ENCODE measurements around the gene KDM4C. TPM values are rescaled to one million over a fixed set of nuclear protein-coding genes. Genes with fewer than 3 reads are reported as not detected.
A peak's percentile ranks its signal among the peaks of the same experiment; 100 is the strongest.

Gene KDM4C
- total RNA-seq, 1 donor from 2014 or later = 11.1 TPM

- Histone ChIP-seq H2AFZ (replicated peaks) (no peak overlapping the region), H3K9me3 (ENCODE audit: low read depth) (no peaks in the 10 kb centered on the region), H3K79me2 (ENCODE audit: low read depth) (no peaks in the 10 kb centered on the region), H3K4me1 (peaks cover 13% of the 10 kb centered on the region), H3K9ac (no peak overlapping the region), H4K20me1 (ENCODE audit: low read depth) (no peaks in the 10 kb centered on the region), H3K4me2 (no peak overlapping the region), H3F3A (ENCODE audit: low read depth) (no peaks in the 10 kb centered on the region), H3K27me3 (no peaks in the 10 kb centered on the region), H3K4me3 (no peak overlapping the region), H3K27ac (no peak overlapping the region), H3K36me3 (no peaks in the 10 kb centered on the region)
- no peak for DNase-seq (ENCODE audit: low spot score)
- Mint-ChIP-seq H3K4me1 (peaks cover 23% of the 10 kb centered on the region), H3K27me3 (ENCODE audit: insufficient read depth, low read depth) (no peaks in the 10 kb centered on the region), H3K36me3 (peaks cover 3% of the 10 kb centered on the region), H3K4me3 (no peak overlapping the region), H3K9me3 (peaks cover 4% of the 10 kb centered on the region), H3K27ac (no peak overlapping the region)
- TF ChIP-seq EZH2 (IDR thresholded peaks at IDR 0.05) (no peak), EZH2phosphoT487 (IDR thresholded peaks at IDR 0.05) (no peak)
- TF ChIP-seq, protein P1, sequence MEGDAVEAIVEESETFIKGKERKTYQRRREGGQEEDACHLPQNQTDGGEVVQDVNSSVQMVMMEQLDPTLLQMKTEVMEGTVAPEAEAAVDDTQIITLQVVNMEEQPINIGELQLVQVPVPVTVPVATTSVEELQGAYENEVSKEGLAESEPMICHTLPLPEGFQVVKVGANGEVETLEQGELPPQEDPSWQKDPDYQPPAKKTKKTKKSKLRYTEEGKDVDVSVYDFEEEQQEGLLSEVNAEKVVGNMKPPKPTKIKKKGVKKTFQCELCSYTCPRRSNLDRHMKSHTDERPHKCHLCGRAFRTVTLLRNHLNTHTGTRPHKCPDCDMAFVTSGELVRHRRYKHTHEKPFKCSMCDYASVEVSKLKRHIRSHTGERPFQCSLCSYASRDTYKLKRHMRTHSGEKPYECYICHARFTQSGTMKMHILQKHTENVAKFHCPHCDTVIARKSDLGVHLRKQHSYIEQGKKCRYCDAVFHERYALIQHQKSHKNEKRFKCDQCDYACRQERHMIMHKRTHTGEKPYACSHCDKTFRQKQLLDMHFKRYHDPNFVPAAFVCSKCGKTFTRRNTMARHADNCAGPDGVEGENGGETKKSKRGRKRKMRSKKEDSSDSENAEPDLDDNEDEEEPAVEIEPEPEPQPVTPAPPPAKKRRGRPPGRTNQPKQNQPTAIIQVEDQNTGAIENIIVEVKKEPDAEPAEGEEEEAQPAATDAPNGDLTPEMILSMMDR (IDR thresholded peaks at IDR 0.05) = no peak
Observed at GRCh38 chr9:6923086-6923485, 165.3 kb downstream of the KDM4C start.

DNA sequence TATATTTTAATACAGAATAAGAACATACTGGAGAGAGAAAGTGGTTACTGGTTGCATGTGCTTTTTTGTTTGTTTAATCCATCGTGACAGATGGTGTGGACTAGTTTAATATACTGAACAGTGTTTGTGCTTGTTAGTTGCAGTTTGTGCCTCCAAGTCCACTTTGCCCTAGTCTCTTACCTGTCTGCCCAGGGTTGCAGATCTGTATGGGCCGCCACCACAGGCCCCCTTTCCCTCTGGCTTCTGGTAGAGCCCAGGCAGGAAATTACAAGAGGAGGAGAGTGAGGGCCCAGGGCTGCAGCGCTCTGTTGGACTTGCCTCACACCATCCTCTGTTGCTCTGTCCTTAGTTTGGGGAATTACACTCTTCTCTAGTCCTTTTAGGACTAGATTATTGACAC is 166.4 kb downstream of the KDM4C start:
- H3K4me2 ChIP-seq = no peak overlapping the region
- H3K4me3 ChIP-seq = no peak overlapping the region
- no peaks in the 10 kb centered on the region for H3K36me3 ChIP-seq
- no peak overlapping the region for H3K27ac Mint-ChIP-seq
- no peak overlapping the region for H2AFZ ChIP-seq (replicated peaks)
- H3K4me1 Mint-ChIP-seq = peaks cover 25% of the 10 kb centered on the region
- H3K4me3 Mint-ChIP-seq = no peak overlapping the region
- H3K27me3 Mint-ChIP-seq (ENCODE audit: insufficient read depth, low read depth) = no peaks in the 10 kb centered on the region
- H3F3A ChIP-seq (ENCODE audit: low read depth) = no peaks in the 10 kb centered on the region
- DNase-seq (ENCODE audit: low spot score) = peak; percentile 5
- no peak overlapping the region for H3K27ac ChIP-seq
- no peaks in the 10 kb centered on the region for H3K9me3 ChIP-seq (ENCODE audit: low read depth)
- peaks cover 4% of the 10 kb centered on the region for H3K9me3 Mint-ChIP-seq
- H4K20me1 ChIP-seq (ENCODE audit: low read depth) = no peaks in the 10 kb centered on the region
- H3K27me3 ChIP-seq = no peaks in the 10 kb centered on the region
- TF ChIP-seq, protein P1 (IDR thresholded peaks at IDR 0.05) = no peak
- no peak for TF ChIP-seq EZH2phosphoT487 (IDR thresholded peaks at IDR 0.05)
- no peak for TF ChIP-seq EZH2 (IDR thresholded peaks at IDR 0.05)
- H3K79me2 ChIP-seq (ENCODE audit: low read depth) = no peaks in the 10 kb centered on the region
- no peak overlapping the region for H3K9ac ChIP-seq
- H3K4me1 ChIP-seq = peaks cover 13% of the 10 kb centered on the region
- H3K36me3 Mint-ChIP-seq = peaks cover 4% of the 10 kb centered on the region

- H3K9me3 Mint-ChIP-seq = peaks cover under 1% of the 10 kb centered on the region
- no peak for TF ChIP-seq EZH2phosphoT487 (IDR thresholded peaks at IDR 0.05)
- TF ChIP-seq EZH2 (IDR thresholded peaks at IDR 0.05) = no peak
- TF ChIP-seq, protein P1 (IDR thresholded peaks at IDR 0.05) = no peak
- Histone ChIP-seq H3K36me3 (no peaks in the 10 kb centered on the region), H3F3A (ENCODE audit: low read depth) (no peaks in the 10 kb centered on the region), H3K79me2 (ENCODE audit: low read depth) (no peaks in the 10 kb centered on the region), H3K27ac (no peak overlapping the region), H3K4me1 (peaks cover 13% of the 10 kb centered on the region), H3K9me3 (ENCODE audit: low read depth) (no peaks in the 10 kb centered on the region), H3K4me2 (no peak overlapping the region), H3K27me3 (no peaks in the 10 kb centered on the region), H2AFZ (replicated peaks) (no peak overlapping the region), H3K4me3 (no peak overlapping the region), H3K9ac (no peak overlapping the region), H4K20me1 (ENCODE audit: low read depth) (no peaks in the 10 kb centered on the region)
- no peaks in the 10 kb centered on the region for H3K27me3 Mint-ChIP-seq (ENCODE audit: insufficient read depth, low read depth)
- H3K4me1 Mint-ChIP-seq = peaks cover 25% of the 10 kb centered on the region
- H3K4me3 Mint-ChIP-seq = no peak overlapping the region
- H3K36me3 Mint-ChIP-seq = peaks cover 2% of the 10 kb centered on the region
- no peak overlapping the region for H3K27ac Mint-ChIP-seq
- no peak for DNase-seq (ENCODE audit: low spot score)
Observed at GRCh38 chr9:6924988-6925563, 167.3 kb downstream of the KDM4C start.

Data from neural progenitor cell (in vitro differentiated cells).